Skeletal muscle cell (primary cell): Measurements from ENCODE around the gene GPBP1L1.
"Not testable (repeated sequence)": the region's sequence is repeated elsewhere in the genome, so short reads cannot be mapped to it uniquely, and the experiment has no call there.

Experiments used
- DNase-seq: peaks from one replicate; pipeline ENCODE4 v3.0.0-alpha.2; 2010; ENCODE audit warnings: low read depth
- H3K4me3 ChIP-seq: 2 replicates; pipeline ENCODE4 v1.5.1; 2011; ENCODE audit warnings: low read depth, mild to moderate bottlenecking, control low read depth, low read length, moderate library complexity

The GPBP1L1 gene, protein sequence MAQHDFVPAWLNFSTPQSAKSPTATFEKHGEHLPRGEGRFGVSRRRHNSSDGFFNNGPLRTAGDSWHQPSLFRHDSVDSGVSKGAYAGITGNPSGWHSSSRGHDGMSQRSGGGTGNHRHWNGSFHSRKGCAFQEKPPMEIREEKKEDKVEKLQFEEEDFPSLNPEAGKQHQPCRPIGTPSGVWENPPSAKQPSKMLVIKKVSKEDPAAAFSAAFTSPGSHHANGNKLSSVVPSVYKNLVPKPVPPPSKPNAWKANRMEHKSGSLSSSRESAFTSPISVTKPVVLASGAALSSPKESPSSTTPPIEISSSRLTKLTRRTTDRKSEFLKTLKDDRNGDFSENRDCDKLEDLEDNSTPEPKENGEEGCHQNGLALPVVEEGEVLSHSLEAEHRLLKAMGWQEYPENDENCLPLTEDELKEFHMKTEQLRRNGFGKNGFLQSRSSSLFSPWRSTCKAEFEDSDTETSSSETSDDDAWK

DNA sequence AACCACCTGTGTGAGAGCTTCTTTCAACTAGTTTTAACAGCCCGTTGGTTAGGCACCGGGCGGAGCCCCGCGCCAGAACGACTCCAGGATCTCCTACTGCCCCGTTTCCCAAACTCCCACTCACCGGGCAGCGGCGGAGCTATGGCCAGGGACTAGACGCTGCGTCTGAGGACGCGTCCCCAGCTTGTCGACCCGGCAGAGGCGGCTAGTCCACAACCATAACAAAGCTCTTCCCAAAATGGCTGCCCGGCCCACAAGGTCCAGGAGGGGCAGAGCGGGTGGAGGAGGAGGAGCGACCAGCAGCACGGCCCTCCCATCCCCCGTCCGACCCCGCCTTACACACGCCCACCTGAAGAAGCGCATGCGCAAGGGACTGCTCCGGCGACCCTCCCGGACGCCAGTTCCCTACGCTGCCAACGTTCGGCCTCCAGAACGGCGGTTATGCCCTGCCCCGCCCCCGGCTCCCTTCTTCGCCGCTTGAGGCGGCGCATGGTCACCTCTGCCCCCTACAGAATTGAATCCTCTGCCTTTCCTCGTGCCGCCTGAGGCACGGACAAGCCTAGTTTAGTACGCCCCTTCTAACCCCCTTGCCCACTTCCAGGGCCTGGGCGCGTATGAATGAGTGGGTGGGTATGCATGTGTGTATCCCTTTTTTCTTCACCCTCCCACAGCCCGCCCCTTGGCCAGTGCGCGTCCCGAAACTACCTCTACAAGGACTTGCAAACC is at the start of gene GPBP1L1:
Gene GPBP1L1 (minus strand): TSS at position 246 of the 726 bp plus-strand sequence. CDS start 27,446 bp downstream, outside the sequence.
- DNase-seq = peak; percentile 92
- H3K4me3 ChIP-seq = peak within 1 kb of the TSS; percentile 99

DNA sequence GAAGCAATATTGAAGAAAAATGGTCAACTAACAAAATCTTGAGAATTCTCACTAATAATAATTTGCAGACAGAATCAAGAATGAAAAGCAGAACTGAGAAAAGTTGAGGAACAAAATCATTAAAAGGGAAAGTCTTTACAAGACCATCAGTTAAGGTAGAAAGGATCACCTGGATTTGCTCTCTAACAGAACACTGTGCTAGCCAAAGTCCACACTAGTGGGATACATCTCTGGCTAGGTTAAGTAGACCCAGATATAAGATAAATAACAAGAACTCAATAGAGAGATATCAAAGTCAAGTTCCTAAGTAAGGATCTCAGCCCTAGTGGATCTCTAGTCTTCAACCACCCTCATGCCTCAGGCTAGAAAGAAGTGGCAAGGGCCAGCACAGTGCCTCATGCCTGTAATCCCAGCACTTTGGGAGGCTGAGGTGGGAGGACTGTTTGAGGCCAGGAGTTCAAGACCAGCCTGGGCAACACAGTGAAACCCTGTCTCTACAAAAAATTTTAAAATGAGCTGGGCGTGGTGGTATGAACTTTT is 44.5 kb upstream of the GPBP1L1 start:
- no peak overlapping the region for H3K4me3 ChIP-seq
- DNase-seq = no peak

DNA sequence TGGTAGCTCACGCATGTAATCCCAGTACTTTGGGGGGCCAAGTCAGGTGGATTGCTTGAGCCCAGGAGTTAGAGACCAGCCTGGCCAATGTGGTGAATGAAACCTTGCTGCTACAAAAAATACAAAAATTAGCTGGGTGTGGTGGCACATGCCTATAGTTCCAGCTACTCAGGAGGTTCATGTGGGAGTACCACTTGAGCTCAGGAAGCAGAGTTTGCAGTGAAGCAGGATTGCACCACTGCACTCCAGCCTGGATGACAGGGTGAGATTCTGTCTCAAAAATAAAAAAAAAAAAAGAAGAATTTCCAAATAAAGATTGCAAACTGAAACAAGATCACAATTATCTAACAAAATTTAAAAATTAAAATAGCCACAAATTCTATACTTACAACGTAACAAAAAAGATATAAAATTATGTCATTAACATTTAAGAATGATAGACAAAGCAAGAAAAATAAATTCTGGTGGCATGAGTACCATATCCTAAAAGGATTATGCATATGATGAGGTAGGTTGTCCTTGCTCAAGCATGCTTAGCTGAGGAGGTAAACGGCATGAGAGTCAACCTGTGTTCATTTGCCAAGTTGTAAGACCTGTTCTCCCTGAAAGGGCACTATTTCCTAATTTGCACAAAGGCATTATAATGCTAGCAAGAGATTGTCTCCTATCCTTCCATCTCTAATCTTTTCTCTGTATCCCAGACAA is 43.9 kb upstream of the GPBP1L1 start:
- DNase-seq = no peak
- no peak overlapping the region for H3K4me3 ChIP-seq

DNA sequence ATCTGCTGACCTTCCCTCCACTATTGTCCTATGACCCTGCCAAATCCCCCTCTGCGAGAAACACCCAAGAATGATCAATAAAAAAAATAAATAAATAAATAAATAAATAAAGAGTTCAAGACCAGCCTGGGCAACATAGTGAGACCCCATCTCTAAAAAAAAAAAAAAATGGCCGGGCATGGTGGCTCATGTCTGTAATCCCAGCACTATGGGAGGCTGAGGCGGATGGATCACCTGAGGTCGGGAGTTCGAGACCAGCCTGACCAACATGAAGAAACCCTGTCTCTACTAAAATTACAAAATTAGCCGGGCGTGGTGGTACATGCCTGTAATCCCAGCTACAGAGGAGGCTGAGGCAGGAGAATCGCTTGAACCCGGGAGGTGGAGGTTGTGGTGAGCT is 39.7 kb upstream of the GPBP1L1 start:
- DNase-seq, H3K4me3 ChIP-seq: not testable (repeated sequence)

DNA sequence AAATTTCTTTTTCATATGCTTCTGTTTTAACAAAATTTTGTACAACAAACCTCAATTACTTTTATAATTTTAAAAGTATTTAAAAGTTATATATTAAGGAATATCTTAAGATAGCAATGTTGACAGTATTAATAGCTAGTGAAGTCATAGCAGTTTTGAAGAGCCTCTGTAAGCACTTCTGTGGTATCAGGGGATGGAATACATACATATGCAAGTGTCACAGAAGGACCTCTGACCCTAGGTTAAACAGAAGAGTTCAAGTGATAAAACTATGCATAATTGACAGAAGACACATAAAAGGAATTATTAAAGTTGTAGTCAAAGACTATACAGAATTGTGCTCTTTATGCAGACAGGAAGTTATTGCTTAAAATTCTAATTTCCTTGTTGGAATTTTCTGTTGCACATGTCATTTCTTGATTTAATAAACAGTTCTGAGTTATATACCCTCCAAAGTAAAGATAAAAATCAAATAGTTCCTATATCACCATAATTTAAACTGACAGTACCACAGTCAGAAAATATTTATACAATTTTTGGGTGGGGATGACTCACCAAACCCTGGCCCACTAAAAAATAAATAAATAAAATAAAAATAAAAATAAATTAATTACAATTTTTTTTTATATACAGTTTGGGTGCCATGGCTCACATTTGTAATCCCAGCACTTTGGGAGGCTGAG is 37.1 kb upstream of the GPBP1L1 start:
- H3K4me3 ChIP-seq = no peak overlapping the region

DNA sequence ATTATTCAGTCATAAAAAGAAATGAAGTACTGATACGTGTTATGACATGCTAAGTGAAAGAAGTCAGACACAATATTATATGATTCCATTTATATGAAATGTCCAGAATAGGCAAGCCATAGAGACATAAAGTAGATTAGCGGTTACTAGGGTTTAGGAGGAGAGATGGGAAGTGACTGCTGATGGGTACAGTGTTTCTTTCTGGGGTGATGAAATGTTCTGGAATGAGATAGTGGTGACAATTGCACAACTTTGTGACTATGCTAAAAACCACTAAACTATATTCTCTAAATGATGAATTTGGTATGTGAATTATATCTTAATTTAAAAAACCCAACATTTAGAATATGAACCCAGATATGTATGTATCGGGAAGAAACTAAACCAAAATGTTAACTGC is 36.5 kb upstream of the GPBP1L1 start:
- DNase-seq = peak; percentile 11

More for the DNA sequence above, 37.1 kb upstream of the GPBP1L1 start:
- no peak for DNase-seq

DNA sequence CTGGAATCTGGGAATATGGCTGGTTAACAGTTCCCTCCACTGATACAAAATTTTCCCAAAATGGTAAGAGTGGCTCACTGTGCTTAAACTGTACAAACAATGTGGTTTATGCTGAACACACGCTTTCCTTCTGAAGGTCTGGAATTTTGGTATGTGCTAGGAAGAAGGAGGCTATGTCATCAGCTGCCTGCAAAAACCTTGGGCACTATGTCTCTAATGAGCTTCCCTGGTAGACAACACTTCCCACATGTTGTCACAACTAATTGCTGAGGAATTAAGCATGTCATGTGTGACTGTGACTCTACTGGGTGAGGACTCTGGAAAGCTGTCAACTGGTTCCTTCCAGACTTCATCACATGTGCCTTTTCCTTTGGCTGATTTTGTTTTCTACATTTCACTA is 34.9 kb upstream of the GPBP1L1 start:
- peak; percentile 7 for DNase-seq
- no peak overlapping the region for H3K4me3 ChIP-seq

More for the DNA sequence above, 36.5 kb upstream of the GPBP1L1 start:
- H3K4me3 ChIP-seq = no peak overlapping the region

DNA sequence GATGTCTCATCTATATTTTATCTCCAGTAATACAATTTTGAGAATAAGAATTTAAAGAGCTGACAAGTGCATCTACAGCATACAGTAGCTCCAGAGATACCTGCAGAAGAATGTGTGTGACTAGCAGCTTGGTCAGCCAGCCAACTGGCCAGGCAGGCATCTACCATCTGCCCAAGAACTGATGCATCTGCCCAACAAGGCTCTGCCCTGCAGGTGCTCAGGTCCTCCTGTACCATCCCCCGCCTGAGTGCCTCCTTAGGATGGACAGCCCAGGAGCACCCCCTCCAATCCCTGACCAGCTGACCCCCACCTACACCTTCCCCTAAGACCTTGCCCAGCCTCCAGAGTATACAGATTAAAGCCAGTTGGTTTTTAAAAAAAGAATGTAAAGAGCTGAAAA is 32.0 kb upstream of the GPBP1L1 start:
- H3K4me3 ChIP-seq = no peak overlapping the region
- DNase-seq = no peak

DNA sequence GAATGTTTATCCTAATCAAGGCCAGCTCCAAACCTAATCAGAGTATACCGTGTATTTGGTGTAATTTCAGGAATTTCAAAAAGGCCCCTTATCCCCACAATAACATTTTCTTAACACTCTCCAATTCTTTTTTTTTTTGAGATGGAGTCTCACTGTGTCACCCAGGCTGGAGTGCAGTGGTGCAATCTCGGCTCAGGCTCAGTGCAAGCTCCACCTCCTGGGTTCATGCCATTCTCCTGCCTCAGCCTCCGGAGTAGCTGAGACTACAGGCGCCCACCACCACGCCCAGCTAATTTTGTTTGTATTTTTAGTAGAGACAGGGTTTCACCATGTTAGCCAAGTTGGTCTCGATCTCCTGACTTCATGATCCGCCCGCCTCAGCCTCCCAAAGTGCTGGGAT is 31.1 kb upstream of the GPBP1L1 start:
- not testable (repeated sequence) for H3K4me3 ChIP-seq, DNase-seq

DNA sequence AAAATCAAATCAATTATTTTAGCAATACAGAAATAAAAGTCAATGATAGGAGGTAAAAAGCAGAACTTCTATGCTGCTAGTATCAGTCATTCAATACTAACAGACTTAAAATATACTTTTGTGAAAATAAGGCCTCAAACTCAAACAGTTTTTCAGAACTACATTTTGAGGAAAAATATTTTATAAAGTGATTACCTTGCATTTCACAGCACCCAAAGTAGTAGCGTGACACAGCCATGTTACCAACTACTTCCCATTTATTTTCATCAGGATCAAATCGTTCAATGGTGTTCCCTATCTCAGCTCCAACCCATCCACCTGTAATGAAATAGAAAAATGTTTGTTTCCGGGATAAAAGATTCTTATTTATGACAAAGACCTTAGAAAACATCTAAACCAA is 30.4 kb upstream of the GPBP1L1 start:
- no peak for DNase-seq
- no peak overlapping the region for H3K4me3 ChIP-seq

DNA sequence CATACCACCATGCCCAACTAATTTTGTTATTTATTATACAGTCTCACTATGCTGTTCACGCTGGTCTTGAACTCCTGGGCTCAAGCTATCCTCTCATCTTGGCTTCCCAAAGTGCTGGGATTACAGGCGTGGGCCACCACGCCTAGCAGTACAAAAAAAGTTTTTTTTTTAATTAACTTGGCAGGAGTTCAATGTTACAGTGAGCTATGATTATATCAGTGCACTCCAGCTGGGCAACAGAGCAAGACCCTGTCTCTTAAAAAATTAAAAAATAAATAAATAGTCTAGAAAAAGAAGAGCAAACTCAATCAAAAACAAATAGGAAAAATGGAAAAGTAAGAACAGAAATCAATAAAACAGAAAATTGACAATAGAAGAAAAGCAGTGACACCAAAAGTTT is 27.4 kb upstream of the GPBP1L1 start:
- no peak overlapping the region for H3K4me3 ChIP-seq
- no peak for DNase-seq

DNA sequence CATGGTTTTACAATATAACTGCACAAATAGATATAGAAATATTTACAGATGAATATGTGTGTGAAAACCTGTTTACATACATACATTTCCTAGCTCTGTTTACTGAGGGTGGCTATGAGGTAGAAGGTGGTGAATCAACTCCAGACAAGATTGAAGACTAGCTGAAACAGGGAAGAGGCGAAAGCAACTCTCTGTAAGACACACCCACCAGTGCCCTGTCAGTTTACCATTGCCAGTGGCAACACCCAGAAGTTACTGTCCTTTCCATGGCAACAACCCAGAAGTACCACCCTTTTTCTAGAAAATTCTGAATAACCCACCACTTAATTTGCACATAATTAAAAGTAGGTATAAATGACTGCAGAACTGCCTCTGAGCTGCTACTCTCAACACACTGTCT is 18.3 kb upstream of the GPBP1L1 start:
- DNase-seq = no peak
- H3K4me3 ChIP-seq = no peak overlapping the region

DNA sequence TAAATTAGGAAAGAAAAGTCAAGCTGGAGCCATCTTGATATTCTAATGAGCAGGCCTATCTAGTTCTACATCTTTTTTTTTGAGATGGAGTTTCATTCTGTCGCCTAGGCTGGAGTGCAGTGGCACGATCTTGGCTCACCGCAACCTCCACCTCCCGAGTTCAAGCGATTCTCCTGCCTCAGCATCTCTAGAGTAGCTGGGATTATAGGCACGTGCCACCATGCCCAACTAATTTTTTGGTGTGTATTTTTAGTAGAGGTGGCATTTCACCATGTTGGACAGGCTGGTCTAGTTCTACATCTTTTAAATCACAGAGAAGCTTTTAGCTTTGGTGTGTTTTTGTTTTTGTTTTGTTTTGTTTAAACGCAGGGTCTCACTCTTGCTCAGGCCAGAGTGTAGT is 8.5 kb upstream of the GPBP1L1 start:
- DNase-seq = no peak
- H3K4me3 ChIP-seq = no peak overlapping the region

DNA sequence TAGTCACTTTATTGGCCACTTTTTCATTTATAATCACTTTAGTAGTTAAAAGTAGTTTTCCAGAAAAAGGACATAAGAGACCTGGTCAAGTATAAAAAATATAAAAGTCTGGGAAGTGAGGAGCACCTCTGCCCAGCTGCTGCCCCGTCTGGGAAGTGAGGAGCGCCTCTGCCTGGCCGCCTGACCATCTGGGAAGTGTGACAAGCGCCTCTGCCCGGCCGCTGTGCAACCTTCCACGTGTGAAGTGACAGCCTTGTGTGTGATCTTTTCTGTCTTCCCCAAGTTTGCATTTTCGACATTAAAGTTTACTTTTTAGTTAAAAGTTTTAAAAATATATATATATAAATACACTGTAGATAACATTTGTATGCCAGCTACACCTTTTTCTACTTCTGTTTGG is 7.5 kb upstream of the GPBP1L1 start:
- H3K4me3 ChIP-seq, DNase-seq: not testable (repeated sequence)

DNA sequence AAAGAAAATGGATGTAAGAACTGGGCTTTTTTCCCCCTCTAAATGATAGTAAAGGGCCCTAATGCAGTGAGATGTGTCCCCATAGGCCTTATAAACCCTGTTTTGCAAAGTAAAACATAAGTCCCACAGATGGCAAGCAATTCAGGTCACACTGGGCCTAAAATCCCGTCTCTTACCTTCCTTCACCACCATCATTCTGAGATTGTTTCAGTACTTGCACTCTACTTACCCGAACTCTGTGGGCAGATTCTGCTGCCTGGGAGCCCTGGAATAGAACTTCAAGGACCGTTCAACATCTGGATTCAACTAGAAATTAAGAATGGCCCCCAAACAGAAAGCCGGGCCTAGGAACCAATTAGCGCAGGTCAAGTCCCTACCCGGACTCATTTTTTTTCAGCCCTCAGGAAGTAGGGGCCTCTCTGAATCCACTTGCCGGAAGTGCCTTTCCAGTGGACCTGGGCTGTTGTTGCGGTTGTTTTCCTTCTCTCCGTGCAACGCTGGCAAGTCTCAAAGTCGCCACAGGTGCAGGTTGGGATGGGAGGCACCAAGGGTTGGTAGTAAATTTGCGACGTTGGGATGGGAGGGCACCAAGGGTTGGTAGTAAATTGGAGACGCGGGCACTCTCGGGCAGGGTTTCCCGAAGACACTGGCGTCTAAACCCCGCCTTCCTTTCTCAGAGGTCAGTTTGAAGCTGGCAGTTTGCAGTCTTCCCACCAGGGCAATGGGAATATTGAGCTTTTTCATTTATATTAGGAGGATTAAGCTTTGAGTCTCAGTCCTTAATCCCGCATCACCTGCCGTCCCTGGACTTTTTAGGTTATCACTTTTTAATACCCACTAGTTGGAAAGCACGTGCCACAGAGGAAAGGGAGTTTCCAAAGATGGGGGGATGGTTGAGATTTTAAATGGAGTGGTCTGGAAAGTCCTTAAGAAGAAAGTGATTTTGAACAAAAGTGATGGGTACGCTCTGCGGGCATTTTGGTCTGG is 1.7 kb upstream of the GPBP1L1 start, which contains the start of gene TMEM69:
Gene TMEM69 (plus strand): TSS at position 428 of the 987 bp plus-strand sequence. CDS start 2,888 bp downstream, outside the sequence.
- peak within 1 kb of the TSS; percentile 99 for H3K4me3 ChIP-seq
- peak; percentile 71 for DNase-seq

DNA sequence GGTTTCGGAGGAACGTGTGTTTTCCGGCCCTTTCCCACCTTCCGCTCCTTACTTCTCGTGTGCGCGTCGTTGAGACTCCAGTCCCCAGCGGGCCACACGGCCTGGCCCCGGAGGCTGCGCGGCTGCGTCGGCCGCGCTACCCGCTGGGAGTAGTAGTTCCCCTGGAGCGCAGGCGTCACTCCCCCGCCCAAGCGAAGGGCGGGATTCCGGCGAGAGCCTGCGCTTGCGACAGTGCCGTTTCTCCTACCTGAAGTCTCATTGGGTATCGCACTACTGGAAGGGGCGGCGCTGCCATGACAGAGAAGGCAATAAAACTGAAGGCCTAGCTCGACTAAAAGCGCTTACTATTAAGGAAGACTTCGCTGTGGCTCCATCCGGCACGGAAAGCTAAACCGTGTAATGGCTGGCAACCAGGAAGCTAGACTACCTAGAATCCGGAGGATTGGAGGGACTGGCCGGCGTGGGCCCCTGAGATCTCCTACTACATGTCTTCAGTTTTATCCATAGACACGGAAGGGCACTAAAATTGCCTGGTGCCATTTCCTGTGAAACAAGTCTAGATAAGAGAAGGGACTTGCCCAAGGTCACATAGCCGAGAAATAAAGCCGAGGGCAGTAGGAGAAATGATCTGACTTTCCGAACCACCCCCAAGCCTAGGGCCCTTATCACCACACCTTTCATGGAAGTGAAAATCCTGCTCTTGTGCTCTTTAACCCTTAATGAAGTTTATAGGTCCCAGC is 851 bp upstream of the GPBP1L1 start:
- peak overlapping the region; percentile 99 for H3K4me3 ChIP-seq
- peak; percentile 97 for DNase-seq

DNA sequence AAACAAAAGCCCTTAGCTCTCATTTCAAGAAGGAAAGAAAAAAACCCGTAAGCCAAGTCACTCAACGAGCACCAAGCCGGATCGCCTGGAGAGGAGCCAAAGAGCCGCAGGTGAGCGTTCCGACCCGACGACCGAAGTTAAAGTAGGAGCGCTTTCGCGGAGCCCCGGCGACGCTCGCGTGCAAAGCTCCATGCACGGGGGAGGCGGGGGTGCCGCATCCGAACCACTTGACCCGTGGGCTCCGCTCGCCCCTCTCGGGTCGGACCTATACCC is 382 bp downstream of the GPBP1L1 start:
- DNase-seq = no peak

More for the DNA sequence above, 382 bp downstream of the GPBP1L1 start:
- peak overlapping the region; percentile 99 for H3K4me3 ChIP-seq
